Tibial artery (tissue), 4 donors: ENCODE results near the gene OR10A3.
"Not testable (repeated sequence)": the region's sequence is repeated elsewhere in the genome, so short reads cannot be mapped to it uniquely, and the experiment has no call there.

ENCODE experiments used
- DNase-seq, 2 donors: peaks; one replicate each; pipeline ENCODE4 v3.0.0-alpha.2; 2019
- H3K27ac ChIP-seq, 2 donors: fragments of 200-600 bp; sonication (generic) in 1 of 2; 1 replicate in 1 of 2; 2 replicates in 1 of 2; pipeline ENCODE4 v1.5.1; 2018 to 2019; ENCODE audit warnings: mild to moderate bottlenecking in 1 of 2
- H3K27me3 ChIP-seq, 2 donors: fragments of 200-600 bp; sonication (generic) in 1 of 2; one replicate each; pipeline versions ENCODE4 v1.5.1 to v1.6.0; 2016 to 2019
- H3K36me3 ChIP-seq, 3 donors: fragments of 200-600 bp; sonication (generic) in 2 of 3; one replicate each; pipeline ENCODE4 v1.5.1; 2016 to 2019; ENCODE audit warnings: mild to moderate bottlenecking in 2 of 3
- H3K4me1 ChIP-seq, 4 donors: fragments of 200-600 bp; sonication (generic) in 2 of 4; 1 replicate in 3 of 4; 2 replicates in 1 of 4; pipeline ENCODE4 v1.5.1; 2016 to 2019
- H3K4me3 ChIP-seq, 2 donors: fragments of 200-600 bp; sonication (generic) in 1 of 2; 1 replicate in 1 of 2; 2 replicates in 1 of 2; pipeline ENCODE4 v1.5.1; 2018 to 2019; ENCODE audit warnings: mild to moderate bottlenecking in 2 of 2
- H3K9me3 ChIP-seq, 3 donors: fragments of 200-600 bp; sonication (generic) in 1 of 3; one replicate each; pipeline ENCODE4 v1.5.1; 2016 to 2019
- CTCF ChIP-seq, 2 experiments: fragments of 200-600 bp in 1 of 2; fragments of 450-650 bp in 1 of 2; IDR thresholded peaks; one replicate each; pipeline ENCODE4 v1.5.1; 2017 to 2019; ENCODE audit warnings: antibody characterized with exemption in 2 of 2, mild to moderate bottlenecking in 1 of 2, moderate library complexity in 1 of 2
- intact Hi-C: fragments of 100-400 bp; cut with DNase I; formaldehyde crosslinking; loops from one replicate; pipeline ENCODE4 v1.15.0; 2023; ENCODE audit warnings: low total_unique reads

The OR10A3 gene

GRCh38 chr11:7941608-7942007 lies at the start of gene OR10A3:
Gene OR10A3, minus strand, starts transcription at chr11:7941708. Its CDS starts 2,188 bp downstream, at chr11:7939520.
- intact Hi-C loops: no loop called here
- Histone ChIP-seq H3K27me3 (no peaks in the 10 kb centered on the region), H3K4me1 (no peaks in the 10 kb centered on the region), H3K4me3 (no peak within 1 kb of the TSS), H3K27ac (no peak within 1 kb of the TSS), H3K36me3 (no peaks in the 10 kb centered on the region), H3K9me3 (peaks cover 0 to 28% (median 11%) of the 10 kb centered on the region in 3 donors)
- no peak for DNase-seq
- TF ChIP-seq CTCF (IDR thresholded peaks at IDR 0.05): no peak

- not testable (repeated sequence) for H3K27me3 ChIP-seq, H3K9me3 ChIP-seq, DNase-seq
- Histone ChIP-seq H3K36me3 (peaks cover 12 to 22% (median 18%) of the 10 kb centered on the region in 3 donors), H3K4me3 (peak overlapping the region; percentile 85 to 91), H3K27ac (peak overlapping the region; percentile 65 to 78), H3K4me1 (peaks cover 0 to 38% (median 22%) of the 10 kb centered on the region in 4 donors)
- intact Hi-C loops: loop anchor here (5.0 kb wide), 1 partner anchor 85 kb away; no protein-coding TSS in a partner anchor
Observed at GRCh38 chr11:7987560-7987883, 46.0 kb upstream of the OR10A3 start.

GRCh38 chr11:7986768-7987559 lies 45.5 kb upstream of the OR10A3 start, which contains the start of gene EIF3F:
Gene EIF3F, plus strand, starts transcription at chr11:7987337. Its CDS starts 16 bp downstream, at chr11:7987353.
- Histone ChIP-seq H3K4me1 (peaks cover 0 to 38% (median 22%) of the 10 kb centered on the region in 4 donors), H3K4me3 (peak within 1 kb of the TSS; percentile 85 to 91), H3K27ac (peak within 1 kb of the TSS; percentile 65 to 81), H3K36me3 (peaks cover 6 to 16% (median 12%) of the 10 kb centered on the region in 3 donors), H3K27me3 (no peaks in the 10 kb centered on the region), H3K9me3 (no peaks in the 10 kb centered on the region)
- intact Hi-C loops: loop anchor here (5.0 kb wide), 1 partner anchor 85 kb away; no protein-coding TSS in a partner anchor
- peak; percentile 94 to 95 for DNase-seq
- TF ChIP-seq CTCF (IDR thresholded peaks at IDR 0.05): peak; percentile 80 to 89

- TF ChIP-seq CTCF (IDR thresholded peaks at IDR 0.05): no peak
- no peaks in the 10 kb centered on the region for H3K9me3 ChIP-seq
- no peak overlapping the region for H3K27ac ChIP-seq
- no peak for DNase-seq
- no peaks in the 10 kb centered on the region for H3K27me3 ChIP-seq
- H3K4me1 ChIP-seq: peaks cover 0 to 21% (median 16%) of the 10 kb centered on the region in 4 donors
- intact Hi-C loops: no loop called here
- no peak overlapping the region for H3K4me3 ChIP-seq
- peaks cover 0 to 3% (median 0%) of the 10 kb centered on the region in 3 donors for H3K36me3 ChIP-seq
Observed at GRCh38 chr11:7983832-7984590, 42.5 kb upstream of the OR10A3 start.

- intact Hi-C loops: no loop called here
- H3K27ac ChIP-seq: no peak overlapping the region
- TF ChIP-seq CTCF (IDR thresholded peaks at IDR 0.05): no peak
- no peak overlapping the region for H3K4me3 ChIP-seq
- no peaks in the 10 kb centered on the region for H3K9me3 ChIP-seq
- H3K36me3 ChIP-seq: no peaks in the 10 kb centered on the region
- no peak for DNase-seq
- peaks cover 0 to 18% (median 3%) of the 10 kb centered on the region in 4 donors for H3K4me1 ChIP-seq
- H3K27me3 ChIP-seq: no peaks in the 10 kb centered on the region
Observed at GRCh38 chr11:7982582-7983119, 41.1 kb upstream of the OR10A3 start.
